ENCODE measurements around the gene GREB1.

Gene GREB1

GRCh38 chr2:11635141-11635540 lies 101.3 kb downstream of the GREB1 start:
- H3K36me3 ChIP-seq (ENCODE audit: insufficient read depth, low read length), result no peaks in the 10 kb centered on the region

DNA sequence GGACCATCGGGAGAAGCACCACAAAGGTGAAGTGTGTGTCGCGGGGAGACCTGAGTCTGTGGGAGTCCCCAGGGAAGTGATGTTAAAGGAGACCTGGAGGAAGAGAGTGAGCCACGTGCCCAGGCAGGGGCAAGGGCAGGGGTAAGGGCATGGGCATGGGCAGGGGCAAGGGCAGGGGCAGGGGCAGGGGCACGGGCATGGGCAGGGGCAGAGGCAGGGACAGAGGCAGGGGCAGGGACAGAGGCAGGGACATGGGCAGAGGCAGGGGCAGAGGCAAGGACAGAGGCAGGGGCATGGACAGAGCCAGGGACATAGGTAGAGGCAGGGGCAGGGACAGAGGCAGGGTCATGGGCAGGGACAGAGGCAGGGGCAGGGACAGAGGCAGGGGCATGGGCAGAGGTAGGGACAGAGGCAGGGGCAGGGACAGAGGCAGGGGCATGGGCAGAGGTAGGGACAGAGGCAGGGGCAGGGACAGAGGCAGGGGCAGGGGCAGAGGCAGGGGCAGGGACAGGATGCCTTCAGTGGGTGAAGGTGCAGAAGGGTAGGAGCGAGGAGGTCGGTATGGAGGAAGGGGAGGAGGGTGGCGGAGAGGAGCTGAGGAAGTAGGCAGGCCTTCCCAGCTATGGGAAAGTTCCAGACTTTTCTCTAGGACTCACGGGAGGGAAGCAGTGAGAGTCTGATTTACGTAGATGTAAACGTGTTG lies 102.9 kb downstream of the GREB1 start:
- Histone ChIP-seq H3K9me2 (ENCODE audit: low read depth, low read length) (no peaks in the 10 kb centered on the region), H3K4me3 (ENCODE audit: low read depth, low read length, poor library complexity, severe bottlenecking) (no peak overlapping the region), H3K36me3 (ENCODE audit: insufficient read depth, low read length) (no peaks in the 10 kb centered on the region), H3K4me1 (ENCODE audit: insufficient read depth, low read length, severe bottlenecking) (no peaks in the 10 kb centered on the region), H3K27ac (ENCODE audit: low read depth, low read length, poor library complexity, severe bottlenecking) (no peak overlapping the region), H3K27me3 (ENCODE audit: insufficient read depth, low read length) (no peaks in the 10 kb centered on the region), H3K9me3 (ENCODE audit: low read length) (no peaks in the 10 kb centered on the region), H3K4me2 (ENCODE audit: low read length) (no peak overlapping the region), H3F3A (ENCODE audit: insufficient read depth, low read length) (no peaks in the 10 kb centered on the region), H3K79me2 (ENCODE audit: insufficient read depth, low read length) (no peaks in the 10 kb centered on the region), H4K20me1 (ENCODE audit: insufficient read depth, low read length) (no peaks in the 10 kb centered on the region), H2AFZ (ENCODE audit: low read length) (no peak overlapping the region), H3K9ac (ENCODE audit: low read length) (no peak overlapping the region)
- TF ChIP-seq, protein P1, sequence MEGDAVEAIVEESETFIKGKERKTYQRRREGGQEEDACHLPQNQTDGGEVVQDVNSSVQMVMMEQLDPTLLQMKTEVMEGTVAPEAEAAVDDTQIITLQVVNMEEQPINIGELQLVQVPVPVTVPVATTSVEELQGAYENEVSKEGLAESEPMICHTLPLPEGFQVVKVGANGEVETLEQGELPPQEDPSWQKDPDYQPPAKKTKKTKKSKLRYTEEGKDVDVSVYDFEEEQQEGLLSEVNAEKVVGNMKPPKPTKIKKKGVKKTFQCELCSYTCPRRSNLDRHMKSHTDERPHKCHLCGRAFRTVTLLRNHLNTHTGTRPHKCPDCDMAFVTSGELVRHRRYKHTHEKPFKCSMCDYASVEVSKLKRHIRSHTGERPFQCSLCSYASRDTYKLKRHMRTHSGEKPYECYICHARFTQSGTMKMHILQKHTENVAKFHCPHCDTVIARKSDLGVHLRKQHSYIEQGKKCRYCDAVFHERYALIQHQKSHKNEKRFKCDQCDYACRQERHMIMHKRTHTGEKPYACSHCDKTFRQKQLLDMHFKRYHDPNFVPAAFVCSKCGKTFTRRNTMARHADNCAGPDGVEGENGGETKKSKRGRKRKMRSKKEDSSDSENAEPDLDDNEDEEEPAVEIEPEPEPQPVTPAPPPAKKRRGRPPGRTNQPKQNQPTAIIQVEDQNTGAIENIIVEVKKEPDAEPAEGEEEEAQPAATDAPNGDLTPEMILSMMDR (IDR thresholded peaks at IDR 0.05; ENCODE audit: low read length), result no peak

More at GRCh38 chr2:11635141-11635540, 101.3 kb downstream of the GREB1 start:
- no peak overlapping the region for H3K27ac ChIP-seq (ENCODE audit: low read depth, low read length, poor library complexity, severe bottlenecking)
- no peak overlapping the region for H2AFZ ChIP-seq (ENCODE audit: low read length)
- no peak overlapping the region for H3K4me2 ChIP-seq (ENCODE audit: low read length)
- H3F3A ChIP-seq (ENCODE audit: insufficient read depth, low read length), result no peaks in the 10 kb centered on the region
- H3K4me3 ChIP-seq (ENCODE audit: low read depth, low read length, poor library complexity, severe bottlenecking), result no peak overlapping the region
- no peak overlapping the region for H3K9ac ChIP-seq (ENCODE audit: low read length)
- no peaks in the 10 kb centered on the region for H3K27me3 ChIP-seq (ENCODE audit: insufficient read depth, low read length)
- H4K20me1 ChIP-seq (ENCODE audit: insufficient read depth, low read length), result no peaks in the 10 kb centered on the region
- H3K9me2 ChIP-seq (ENCODE audit: low read depth, low read length), result no peaks in the 10 kb centered on the region
- TF ChIP-seq, protein P1 (IDR thresholded peaks at IDR 0.05; ENCODE audit: low read length), result no peak
- TF ChIP-seq EZH2 (IDR thresholded peaks at IDR 0.05; ENCODE audit: borderline replicate concordance, low read length), result no peak
- no peaks in the 10 kb centered on the region for H3K9me3 ChIP-seq (ENCODE audit: low read length)
- H3K4me1 ChIP-seq (ENCODE audit: insufficient read depth, low read length, severe bottlenecking), result no peaks in the 10 kb centered on the region
- H3K79me2 ChIP-seq (ENCODE audit: insufficient read depth, low read length), result no peaks in the 10 kb centered on the region

DNA sequence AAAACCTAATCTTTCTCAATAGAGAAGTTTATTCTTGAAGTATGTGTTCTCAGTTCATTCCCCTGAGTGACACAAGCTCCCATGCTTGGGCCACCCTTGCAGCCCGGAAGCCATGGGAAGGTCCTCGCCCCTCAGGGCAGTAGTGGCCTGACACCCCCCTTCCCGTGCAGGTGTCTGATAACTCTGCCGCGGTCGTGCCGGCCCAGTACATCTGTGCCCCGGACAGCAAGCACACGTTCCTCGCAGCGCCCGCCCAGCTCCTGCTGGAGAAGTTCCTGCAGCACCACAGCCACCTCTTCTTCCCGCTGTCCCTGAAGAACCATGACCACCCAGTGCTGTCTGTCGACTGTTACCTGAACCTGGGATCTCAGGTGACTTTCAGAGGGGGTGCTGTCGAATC lies 103.7 kb downstream of the GREB1 start:
- H3K27ac ChIP-seq (ENCODE audit: low read depth, low read length, poor library complexity, severe bottlenecking), result no peak overlapping the region
- no peaks in the 10 kb centered on the region for H3K36me3 ChIP-seq (ENCODE audit: insufficient read depth, low read length)
- H3K4me3 ChIP-seq (ENCODE audit: low read depth, low read length, poor library complexity, severe bottlenecking), result no peak overlapping the region
- H4K20me1 ChIP-seq (ENCODE audit: insufficient read depth, low read length), result no peaks in the 10 kb centered on the region
- H3K4me2 ChIP-seq (ENCODE audit: low read length), result no peak overlapping the region
- no peaks in the 10 kb centered on the region for H3K9me3 ChIP-seq (ENCODE audit: low read length)
- no peaks in the 10 kb centered on the region for H3K4me1 ChIP-seq (ENCODE audit: insufficient read depth, low read length, severe bottlenecking)
- H3K9me2 ChIP-seq (ENCODE audit: low read depth, low read length), result no peaks in the 10 kb centered on the region
- no peaks in the 10 kb centered on the region for H3K79me2 ChIP-seq (ENCODE audit: insufficient read depth, low read length)
- no peak overlapping the region for H2AFZ ChIP-seq (ENCODE audit: low read length)
- no peaks in the 10 kb centered on the region for H3K27me3 ChIP-seq (ENCODE audit: insufficient read depth, low read length)
- TF ChIP-seq, protein P1 (IDR thresholded peaks at IDR 0.05; ENCODE audit: low read length), result no peak
- no peak for TF ChIP-seq EZH2 (IDR thresholded peaks at IDR 0.05; ENCODE audit: borderline replicate concordance, low read length)
- H3F3A ChIP-seq (ENCODE audit: insufficient read depth, low read length), result no peaks in the 10 kb centered on the region
- H3K9ac ChIP-seq (ENCODE audit: low read length), result no peak overlapping the region
